H9 (cell line): ENCODE measurements around the gene GPRIN1. TPM values are rescaled to one million over a fixed set of nuclear protein-coding genes. Genes with fewer than 3 reads are reported as not detected.

ENCODE experiments used
- DNase-seq: peaks from one replicate; pipeline ENCODE4 v3.0.0-alpha.2; 2017
- H2AFZ ChIP-seq: one replicate; pipeline ENCODE4 v1.6.1; 2013; ENCODE audit warnings: mild to moderate bottlenecking, low read length, control low read depth, moderate library complexity
- H2AK5ac ChIP-seq: 2 replicates; pipeline ENCODE4 v1.6.1; 2013; ENCODE audit warnings: low read length, control low read depth, mixed read lengths; ENCODE audit not compliant: insufficient read length
- H2BK120ac ChIP-seq: one replicate; pipeline ENCODE4 v1.6.1; 2013; ENCODE audit warnings: low read depth, mild to moderate bottlenecking, low read length, control low read depth, inconsistent platforms; ENCODE audit not compliant: poor library complexity, severe bottlenecking
- H2BK12ac ChIP-seq: 2 replicates; pipeline ENCODE4 v1.6.1; 2013; ENCODE audit warnings: low read length, control low read depth, mixed read lengths, low read depth; ENCODE audit not compliant: insufficient read length
- H2BK15ac ChIP-seq: 2 replicates; pipeline ENCODE4 v1.6.1; 2013; ENCODE audit warnings: low read depth, low read length, control low read depth
- H2BK20ac ChIP-seq: one replicate; pipeline ENCODE4 v1.6.1; 2013; ENCODE audit warnings: low read depth, mild to moderate bottlenecking, low read length, control low read depth, inconsistent platforms; ENCODE audit not compliant: poor library complexity, severe bottlenecking
- H2BK5ac ChIP-seq: 2 replicates; pipeline ENCODE4 v1.6.1; 2013; ENCODE audit warnings: low read length, control low read depth, mixed read lengths; ENCODE audit not compliant: insufficient read length
- H3K14ac ChIP-seq: 2 replicates; pipeline ENCODE4 v1.6.1; 2013; ENCODE audit warnings: low read length, control low read depth; ENCODE audit not compliant: insufficient read depth
- H3K18ac ChIP-seq: 2 replicates; pipeline ENCODE4 v1.6.1; 2013; ENCODE audit warnings: low read depth, mild to moderate bottlenecking, mixed read lengths, low read length, control low read depth; ENCODE audit not compliant: insufficient read length
- H3K23ac ChIP-seq: 2 replicates; pipeline ENCODE4 v1.6.1; 2013; ENCODE audit warnings: low read length, control low read depth, mixed read lengths, low read depth; ENCODE audit not compliant: insufficient read length
- H3K23me2 ChIP-seq: 2 replicates; pipeline ENCODE4 v1.6.1; 2013; ENCODE audit warnings: low read depth, mild to moderate bottlenecking, mixed read lengths, low read length, control low read depth; ENCODE audit not compliant: insufficient read length, poor library complexity, severe bottlenecking
- H3K27ac ChIP-seq: 2 replicates; pipeline ENCODE4 v1.5.1; 2013; ENCODE audit warnings: low read length, control low read depth, mixed read lengths, low read depth; ENCODE audit not compliant: insufficient read length
- H3K27me3 ChIP-seq: 2 replicates; pipeline ENCODE4 v1.6.1; 2013; ENCODE audit warnings: low read length, control low read depth, inconsistent platforms; ENCODE audit not compliant: insufficient read depth
- H3K4ac ChIP-seq: 2 replicates; pipeline ENCODE4 v1.6.1; 2013; ENCODE audit warnings: low read depth, mild to moderate bottlenecking, control low read depth, inconsistent platforms, low read length, moderate library complexity
- H3K4me1 ChIP-seq: 2 replicates; pipeline ENCODE4 v1.6.1; 2013; ENCODE audit warnings: low read length, control low read depth, inconsistent platforms; ENCODE audit not compliant: insufficient read depth
- H3K4me2 ChIP-seq: 2 replicates; pipeline ENCODE4 v1.6.1; 2013; ENCODE audit warnings: low read length, control low read depth, mixed read lengths; ENCODE audit not compliant: insufficient read length, insufficient read depth
- H3K56ac ChIP-seq: 2 replicates; pipeline ENCODE4 v1.6.1; 2013; ENCODE audit warnings: low read depth, mild to moderate bottlenecking, mixed read lengths, low read length, control low read depth; ENCODE audit not compliant: insufficient read length
- H3K79me1 ChIP-seq: 2 replicates; pipeline ENCODE4 v1.6.1; 2013; ENCODE audit warnings: low read depth, mild to moderate bottlenecking, moderate library complexity, low read length, control low read depth, inconsistent platforms; ENCODE audit not compliant: insufficient read depth, poor library complexity, severe bottlenecking
- H3K79me2 ChIP-seq: 2 replicates; pipeline ENCODE4 v1.6.1; 2013; ENCODE audit warnings: low read length, control low read depth, inconsistent platforms; ENCODE audit not compliant: insufficient read depth
- H3K9ac ChIP-seq: 2 replicates; pipeline ENCODE4 v1.6.1; 2013; ENCODE audit warnings: low read length, control low read depth, mixed read lengths; ENCODE audit not compliant: insufficient read length; ENCODE audit errors: extremely low read depth
- H3K9me3 ChIP-seq: one replicate; pipeline ENCODE4 v1.6.1; 2013; ENCODE audit warnings: low read depth, low read length, inconsistent platforms; ENCODE audit not compliant: control insufficient read depth
- H3T11ph ChIP-seq: one replicate; pipeline ENCODE4 v1.6.1; 2013; ENCODE audit warnings: mild to moderate bottlenecking, low read length, control low read depth, inconsistent platforms
- H4K20me1 ChIP-seq: one replicate; pipeline ENCODE4 v1.6.1; 2013; ENCODE audit not compliant: control insufficient read depth, insufficient read length, insufficient read depth
- H4K5ac ChIP-seq: 2 replicates; pipeline ENCODE4 v1.6.1; 2013; ENCODE audit warnings: low read depth, mild to moderate bottlenecking, mixed read lengths, low read length, control low read depth; ENCODE audit not compliant: insufficient read length
- H4K8ac ChIP-seq: replicated peaks from 2 replicates; pipeline ENCODE4 v1.6.1; 2013; ENCODE audit warnings: low read length, control low read depth, mixed read lengths, low read depth; ENCODE audit not compliant: insufficient read length
- H4K91ac ChIP-seq: 2 replicates; pipeline ENCODE4 v1.6.1; 2013; ENCODE audit warnings: low read depth, mild to moderate bottlenecking, moderate library complexity, mixed read lengths, low read length, control low read depth; ENCODE audit not compliant: insufficient read length
- H3K27ac Mint-ChIP-seq, 3 experiments: 2 replicates in 2 of 3; 3 replicates in 1 of 3; pipeline ENCODE4 v1.8.0; 2020 to 2021; ENCODE audit warnings: mixed read lengths in 3 of 3, mild to moderate bottlenecking in 1 of 3, moderate library complexity in 1 of 3
- H3K27me3 Mint-ChIP-seq: 2 replicates; pipeline ENCODE4 v1.8.0; 2021; ENCODE audit warnings: low read depth, mild to moderate bottlenecking, moderate library complexity, mixed read lengths
- H3K36me3 Mint-ChIP-seq, 3 experiments: 2 replicates in 2 of 3; 3 replicates in 1 of 3; pipeline ENCODE4 v1.8.0; 2020 to 2021; ENCODE audit warnings: low read depth in 3 of 3, mixed read lengths in 3 of 3; ENCODE audit not compliant: insufficient read depth in 1 of 3
- H3K4me1 Mint-ChIP-seq, 2 experiments: 2 replicates each; pipeline ENCODE4 v1.8.0; 2020; ENCODE audit warnings: mixed read lengths in 2 of 2
- H3K4me3 Mint-ChIP-seq, 2 experiments: 2 replicates in 1 of 2; 3 replicates in 1 of 2; pipeline ENCODE4 v1.8.0; 2020 to 2021; ENCODE audit warnings: mild to moderate bottlenecking in 2 of 2, mixed read lengths in 2 of 2, moderate library complexity in 1 of 2
- H3K9me3 Mint-ChIP-seq, 2 experiments: 2 replicates in 1 of 2; 3 replicates in 1 of 2; pipeline ENCODE4 v1.8.0; 2020; ENCODE audit warnings: mild to moderate bottlenecking in 2 of 2, mixed read lengths in 2 of 2, moderate library complexity in 1 of 2
- WGBS: extraction: QIAGEN DNeasy Blood & Tissue Kit; methylation state at CpG from one replicate; pipeline ENCODE4 v1.1.7; 2013; ENCODE audit warnings: missing lambda C conversion rate, low lambda C conversion rate, mixed read lengths; ENCODE audit not compliant: insufficient read length; ENCODE audit errors: extremely low coverage; 5-methylcytosine and 5-hydroxymethylcytosine counted together
- total RNA-seq: library from RNA; stranded (reverse); gene quantifications from 2 replicates; pipeline ENCODE4 v1.2.1, GENCODE V29; 2021
- TF ChIP-seq, protein P1 (sequence below): fragments of 200-600 bp; sonication (generic); conservative IDR thresholded peaks from 3 replicates; pipeline ENCODE4 v1.8.0; 2021; ENCODE audit warnings: antibody characterized with exemption, mild to moderate bottlenecking

The GPRIN1 gene
- total RNA-seq, 1 experiment from 2014 or later = 10.8 TPM

DNA sequence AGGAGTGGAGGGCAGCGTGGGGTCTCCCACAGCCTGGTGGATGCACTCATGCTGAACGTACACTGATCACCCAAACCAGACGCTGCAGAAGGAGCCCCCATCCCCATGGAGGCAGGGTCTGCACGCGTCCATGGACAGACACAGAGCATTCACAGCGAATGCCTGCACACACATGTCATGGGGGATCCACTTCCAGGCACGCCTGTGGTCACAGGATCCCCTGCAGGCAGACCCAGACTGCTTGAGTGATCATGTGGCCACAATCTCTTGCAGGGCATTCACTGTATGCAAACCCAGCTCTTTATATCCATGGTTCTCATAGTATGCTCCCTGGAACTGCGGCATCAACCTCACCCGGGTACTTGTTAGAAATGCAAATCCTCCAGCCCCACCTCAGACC is 15.0 kb upstream of the GPRIN1 start:
- TF ChIP-seq, protein P1, sequence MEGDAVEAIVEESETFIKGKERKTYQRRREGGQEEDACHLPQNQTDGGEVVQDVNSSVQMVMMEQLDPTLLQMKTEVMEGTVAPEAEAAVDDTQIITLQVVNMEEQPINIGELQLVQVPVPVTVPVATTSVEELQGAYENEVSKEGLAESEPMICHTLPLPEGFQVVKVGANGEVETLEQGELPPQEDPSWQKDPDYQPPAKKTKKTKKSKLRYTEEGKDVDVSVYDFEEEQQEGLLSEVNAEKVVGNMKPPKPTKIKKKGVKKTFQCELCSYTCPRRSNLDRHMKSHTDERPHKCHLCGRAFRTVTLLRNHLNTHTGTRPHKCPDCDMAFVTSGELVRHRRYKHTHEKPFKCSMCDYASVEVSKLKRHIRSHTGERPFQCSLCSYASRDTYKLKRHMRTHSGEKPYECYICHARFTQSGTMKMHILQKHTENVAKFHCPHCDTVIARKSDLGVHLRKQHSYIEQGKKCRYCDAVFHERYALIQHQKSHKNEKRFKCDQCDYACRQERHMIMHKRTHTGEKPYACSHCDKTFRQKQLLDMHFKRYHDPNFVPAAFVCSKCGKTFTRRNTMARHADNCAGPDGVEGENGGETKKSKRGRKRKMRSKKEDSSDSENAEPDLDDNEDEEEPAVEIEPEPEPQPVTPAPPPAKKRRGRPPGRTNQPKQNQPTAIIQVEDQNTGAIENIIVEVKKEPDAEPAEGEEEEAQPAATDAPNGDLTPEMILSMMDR = no peak
- H3K79me2 ChIP-seq = no peaks in the 10 kb centered on the region
- WGBS = no CpG with 5 or more reads among the region's 9 CpGs
- H2BK20ac ChIP-seq = no peak overlapping the region
- no peak overlapping the region; the same call in 1 of the 2 replicates for H3K14ac ChIP-seq
- no peaks in the 10 kb centered on the region for H4K20me1 ChIP-seq
- H3K9me3 ChIP-seq = no peaks in the 10 kb centered on the region
- H3K27me3 ChIP-seq = peaks cover under 1% of the 10 kb centered on the region; the same call in 1 of the 2 replicates
- DNase-seq = no peak
- H3K27ac ChIP-seq = no peak overlapping the region
- no peak overlapping the region for H3K9ac ChIP-seq
- no peak overlapping the region for H2AK5ac ChIP-seq
- no peak overlapping the region for H3K27ac Mint-ChIP-seq
- H4K5ac ChIP-seq = no peak overlapping the region
- H2AFZ ChIP-seq = no peak overlapping the region
- H3K4me2 ChIP-seq = no peak overlapping the region
- no peaks in the 10 kb centered on the region; a peak in 1 of 7 replicates for H3K36me3 Mint-ChIP-seq
- H2BK5ac ChIP-seq = no peak overlapping the region
- peaks cover 6% of the 10 kb centered on the region for H3K23me2 ChIP-seq
- no peak overlapping the region for H2BK120ac ChIP-seq
- H3T11ph ChIP-seq = no peak overlapping the region
- H3K4me3 Mint-ChIP-seq = no peak overlapping the region; a peak in 1 of 5 replicates
- H3K4me1 ChIP-seq = no peaks in the 10 kb centered on the region
- H2BK12ac ChIP-seq = no peak overlapping the region
- H3K56ac ChIP-seq = no peak overlapping the region
- no peaks in the 10 kb centered on the region for H3K9me3 Mint-ChIP-seq
- H2BK15ac ChIP-seq = no peak overlapping the region
- no peak overlapping the region for H3K23ac ChIP-seq
- H3K4me1 Mint-ChIP-seq = peaks cover 11 to 33% of the 10 kb centered on the region in 2 experiments
- no peak overlapping the region for H3K4ac ChIP-seq
- H3K79me1 ChIP-seq = no peaks in the 10 kb centered on the region
- H3K27me3 Mint-ChIP-seq = peaks cover 80% of the 10 kb centered on the region
- no peak overlapping the region for H4K91ac ChIP-seq
- H4K8ac ChIP-seq = no peak overlapping the region
- H3K18ac ChIP-seq = no peak overlapping the region
